OCI-M2 (cell line): ENCODE results near the gene RELA.
"Not testable (repeated sequence)": the region's sequence is repeated elsewhere in the genome, so short reads cannot be mapped to it uniquely, and the experiment has no call there.

Source experiments
- DNase-seq: peaks from one replicate; lab custom pipeline; 2025; ENCODE audit not compliant: unreplicated experiment; lab: John Stamatoyannopoulos, UW

Gene RELA

DNA sequence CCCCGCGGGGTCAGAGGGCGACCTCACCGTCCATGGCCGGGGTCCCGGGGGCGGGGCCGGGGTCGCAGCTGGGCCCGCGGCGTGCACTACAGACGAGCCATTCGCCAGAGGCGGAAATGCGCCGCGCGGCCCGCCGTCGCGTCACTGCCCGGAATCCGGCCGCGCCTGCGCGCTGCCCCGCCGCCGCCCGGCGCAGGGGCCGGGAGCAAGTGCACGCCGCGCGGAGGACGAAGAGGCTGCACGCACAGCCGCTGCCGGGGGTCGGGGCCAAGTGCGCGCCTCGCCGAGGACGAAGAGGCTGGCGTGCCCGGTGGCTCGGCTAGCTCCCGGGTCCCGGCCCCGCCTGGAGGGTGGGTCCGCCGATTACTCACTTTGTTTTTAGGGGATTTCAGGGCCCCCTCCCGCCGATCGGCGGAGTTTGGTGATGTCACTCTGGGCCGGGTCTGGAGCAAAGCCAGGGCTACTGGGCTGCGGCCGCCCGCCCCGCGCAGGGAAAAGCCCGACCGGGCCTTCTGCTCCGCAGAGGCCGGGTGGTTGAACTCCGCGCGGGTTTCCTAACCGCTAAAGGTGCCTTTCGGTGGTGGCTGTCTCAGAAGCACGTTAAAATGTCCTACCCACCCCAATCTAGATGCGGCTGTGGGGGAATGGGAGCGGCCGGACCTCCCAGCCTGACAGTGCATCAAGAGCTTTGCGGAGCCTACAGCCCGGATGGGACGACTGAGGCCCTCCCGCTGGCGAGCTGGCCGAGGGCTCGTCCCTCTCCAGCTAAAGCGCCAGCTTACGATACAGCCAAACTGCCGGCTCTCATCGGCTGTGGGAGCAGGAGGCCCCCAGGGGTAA, at the start of gene RELA:
Gene RELA (minus strand): TSS at position 118 of the 840 bp plus-strand sequence. CDS start 84 bp downstream, at position 34.
- no peak for DNase-seq

DNA sequence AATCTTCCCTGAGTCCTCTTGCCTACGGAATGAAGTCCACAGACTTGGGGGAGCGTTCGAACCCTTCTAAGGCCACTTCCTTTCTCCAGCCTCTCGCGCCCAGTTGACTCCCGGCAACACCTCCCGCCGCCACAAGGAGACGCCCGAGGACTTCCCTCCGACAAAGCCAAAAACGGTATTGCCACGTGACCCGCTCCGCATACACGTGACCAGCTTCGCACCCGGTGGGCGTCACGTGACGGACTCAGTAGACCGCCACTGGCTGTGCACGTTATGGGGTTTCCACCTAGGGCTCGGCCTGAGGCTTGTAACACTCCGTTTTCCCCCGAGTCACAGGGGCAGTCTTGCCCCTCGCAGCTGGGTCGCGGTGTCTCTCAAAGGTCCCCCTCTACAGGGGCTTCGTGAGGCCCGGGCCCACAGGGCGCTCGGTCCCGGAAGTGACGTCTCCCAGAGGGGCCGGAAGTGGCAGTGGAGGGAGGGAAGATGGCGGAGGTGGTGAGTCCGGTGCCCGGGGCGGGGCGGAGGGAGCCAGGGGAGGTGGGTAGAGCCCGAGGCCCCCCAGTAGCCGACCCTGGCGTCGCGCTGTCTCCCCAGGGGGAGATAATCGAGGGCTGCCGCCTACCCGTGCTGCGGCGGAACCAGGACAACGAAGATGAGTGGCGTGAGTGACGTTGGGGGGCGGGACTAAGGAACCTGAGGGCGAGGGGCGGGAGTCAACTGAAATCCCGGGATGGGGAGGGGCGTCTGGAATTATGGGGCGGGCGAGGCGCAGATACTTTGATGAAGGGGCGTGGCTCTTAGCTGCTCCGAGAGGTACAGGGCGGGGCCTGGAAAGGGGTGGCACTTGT, 49.3 kb upstream of the RELA start, which contains the start of gene KAT5:
Gene KAT5 (plus strand): TSS at position 468 of the 848 bp plus-strand sequence. CDS start 16 bp downstream, at position 484.
- peak; percentile 72 for DNase-seq

DNA sequence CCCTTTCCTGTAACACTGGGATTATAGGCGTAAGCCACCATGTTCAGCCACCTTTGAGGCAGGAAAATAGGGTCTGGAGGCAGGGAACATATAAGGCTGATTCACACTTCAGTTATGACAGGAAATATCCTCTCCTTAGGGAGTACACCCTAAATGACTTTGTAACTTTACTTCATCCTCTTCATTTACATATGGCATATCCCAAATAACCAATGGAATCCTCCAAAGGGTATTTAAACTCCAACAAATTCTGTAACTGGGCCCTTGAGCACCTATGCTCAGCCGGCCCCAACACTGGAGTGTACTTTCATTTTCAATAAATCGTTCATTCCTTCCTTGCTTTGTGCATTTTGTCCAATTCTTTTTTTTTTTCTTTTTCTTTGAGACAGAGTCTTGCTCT, 47.7 kb upstream of the RELA start:
- no peak for DNase-seq

DNA sequence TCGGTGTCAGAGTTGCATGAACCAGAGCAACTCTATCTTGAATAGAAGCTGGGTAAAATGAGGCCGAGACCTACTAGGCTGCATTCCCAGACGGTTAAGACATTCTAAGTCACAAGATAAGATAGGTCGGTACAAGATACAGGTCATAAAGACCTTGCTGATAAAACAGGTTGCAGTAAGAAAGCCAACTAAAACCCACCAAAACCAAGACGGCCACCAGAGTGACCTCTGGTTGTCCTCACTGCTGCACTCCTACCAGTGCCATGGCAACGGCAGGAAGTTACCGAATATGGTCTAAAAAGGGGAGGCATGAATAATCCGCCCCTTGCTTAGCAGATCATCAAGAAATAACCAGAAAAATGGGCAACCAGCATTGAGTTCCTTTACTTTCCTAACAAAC, 46.9 kb upstream of the RELA start:
- DNase-seq, result no peak

DNA sequence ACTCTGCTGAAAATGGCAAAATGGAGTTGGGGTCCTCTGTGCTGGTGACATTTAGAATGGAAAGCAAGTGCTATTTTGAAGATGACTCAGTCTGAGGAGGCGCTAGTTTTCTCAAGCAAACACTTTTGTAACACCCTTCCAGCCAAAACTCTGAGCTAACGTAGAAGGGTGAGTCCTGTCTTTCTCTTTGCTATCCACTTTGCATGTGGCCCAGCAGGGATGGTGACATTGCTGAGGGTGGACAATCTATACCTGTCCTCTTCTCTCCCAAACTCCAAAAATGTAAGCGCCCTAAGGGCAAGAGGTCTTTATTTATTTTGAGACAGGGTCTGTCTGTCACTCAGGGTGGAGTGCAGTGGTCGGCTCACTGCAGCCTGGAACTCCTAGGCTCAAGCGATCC, 45.7 kb upstream of the RELA start:
- DNase-seq, result no peak

DNA sequence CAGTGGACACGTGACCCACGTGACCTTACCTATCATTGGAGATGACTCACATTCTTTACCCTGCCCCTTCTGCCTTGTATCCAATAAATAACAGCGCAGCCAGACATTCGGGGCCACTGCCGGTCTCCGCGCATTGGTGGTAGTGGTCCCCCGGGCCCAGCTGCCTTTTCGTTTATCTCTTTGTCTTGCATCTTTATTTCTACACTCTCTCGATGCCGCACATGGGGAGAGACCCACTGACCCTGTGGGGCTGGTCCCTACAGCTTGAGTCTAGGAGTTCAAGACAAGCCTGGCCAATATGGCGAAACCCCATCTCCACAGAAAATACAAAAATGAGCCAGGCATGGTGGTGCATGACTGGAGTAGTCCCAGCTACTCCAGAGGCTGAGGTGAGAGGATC, 44.3 kb upstream of the RELA start:
- DNase-seq, result not testable (repeated sequence)

DNA sequence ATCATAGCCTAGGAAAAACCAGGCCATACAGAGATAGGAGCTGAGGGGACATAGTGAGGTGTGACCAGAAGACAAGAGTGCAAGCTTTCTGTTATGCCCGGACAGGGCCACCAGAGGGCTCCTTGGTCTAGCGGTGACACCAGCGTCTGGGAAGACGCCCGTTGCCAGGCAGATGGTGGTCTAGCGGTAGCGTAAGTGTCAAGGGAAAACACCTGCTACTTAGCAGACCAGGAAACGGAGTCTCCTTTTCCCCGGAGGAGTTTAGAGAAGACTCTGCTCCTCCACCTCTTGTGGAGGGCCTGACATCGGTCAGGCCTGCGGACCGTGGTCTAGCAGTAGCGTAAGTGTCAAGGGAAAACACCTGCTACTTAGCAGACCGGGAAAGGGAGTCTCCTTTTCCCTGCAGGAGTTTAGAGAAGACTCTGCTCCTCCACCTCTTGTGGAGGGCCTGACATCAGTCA, 43.6 kb upstream of the RELA start:
- DNase-seq, result not testable (repeated sequence)

DNA sequence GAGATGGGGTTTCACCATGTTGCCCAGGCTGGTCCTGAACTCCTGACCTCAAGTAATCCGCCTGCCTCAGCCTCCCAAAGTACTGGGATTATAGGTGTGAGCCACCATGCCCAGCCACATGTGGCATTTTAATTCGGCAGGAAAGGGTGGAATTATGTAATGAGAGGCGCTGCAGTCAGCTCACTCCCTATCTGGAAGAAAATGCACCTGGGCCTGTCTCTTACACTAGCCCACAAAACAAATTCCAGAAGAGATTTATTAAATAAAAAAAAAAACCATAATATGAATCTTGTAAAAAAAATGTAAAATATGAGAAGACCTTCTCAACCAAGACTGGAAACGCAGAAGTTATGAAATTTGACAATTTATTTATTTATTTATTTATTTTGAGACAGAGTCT, 41.1 kb upstream of the RELA start:
- no peak for DNase-seq

DNA sequence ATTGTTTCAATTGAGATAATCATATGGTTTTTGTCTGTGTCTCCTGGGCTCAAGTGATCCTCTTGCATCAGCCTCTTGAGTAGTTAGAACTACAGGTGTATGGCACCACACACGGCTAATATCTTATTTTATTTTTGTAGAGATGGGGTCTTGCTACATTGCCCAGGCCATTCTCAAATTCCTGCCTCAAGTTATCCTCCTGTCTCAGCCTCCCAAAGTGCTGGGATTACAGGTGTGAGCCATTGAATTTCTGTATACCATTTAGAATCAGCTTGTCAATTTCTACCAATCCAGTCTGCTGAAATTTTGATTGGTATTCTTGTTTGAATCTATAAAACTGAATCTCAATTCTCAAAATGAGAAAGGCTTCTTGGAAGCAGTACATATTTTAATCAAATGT, 39.0 kb upstream of the RELA start:
- no peak for DNase-seq

DNA sequence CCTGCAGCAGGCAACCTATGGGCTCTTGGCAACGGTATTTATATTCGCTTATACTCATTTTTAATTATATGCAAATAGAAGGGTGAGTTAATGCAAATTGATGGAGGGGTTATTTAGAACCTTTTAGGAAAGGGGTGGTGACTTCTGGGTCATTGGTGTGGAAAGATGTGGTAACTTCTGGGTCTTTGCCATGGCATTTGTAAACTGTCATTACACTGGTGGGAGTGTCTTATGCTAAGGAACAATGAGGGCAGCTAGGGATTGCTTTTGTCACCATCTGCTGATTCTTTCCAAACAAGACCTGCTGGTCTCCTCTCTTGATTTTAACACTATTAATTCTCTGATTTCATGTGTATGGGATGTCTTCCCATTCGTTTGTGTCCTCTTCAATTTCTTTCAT, 37.7 kb upstream of the RELA start:
- DNase-seq, result no peak

DNA sequence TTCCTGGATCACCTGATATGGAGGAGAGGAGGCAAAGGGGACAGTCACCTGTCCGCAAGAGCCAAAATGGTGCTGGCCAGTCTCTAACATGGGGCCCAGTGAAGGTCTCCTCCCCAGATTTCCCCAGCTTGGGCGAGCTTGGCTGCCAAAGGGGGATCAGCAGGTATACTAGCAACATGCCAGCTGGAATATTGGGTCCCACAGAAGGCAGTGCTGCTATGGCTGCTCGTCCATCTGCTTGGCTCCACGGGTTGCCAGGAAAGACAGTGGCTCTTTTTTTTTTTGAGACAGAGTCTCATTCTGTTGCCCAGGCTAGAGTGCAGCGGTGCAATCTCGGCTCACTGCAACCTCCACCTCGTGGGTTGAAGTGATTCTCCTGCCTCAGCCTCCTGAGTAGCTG, 36.6 kb upstream of the RELA start:
- no peak for DNase-seq

DNA sequence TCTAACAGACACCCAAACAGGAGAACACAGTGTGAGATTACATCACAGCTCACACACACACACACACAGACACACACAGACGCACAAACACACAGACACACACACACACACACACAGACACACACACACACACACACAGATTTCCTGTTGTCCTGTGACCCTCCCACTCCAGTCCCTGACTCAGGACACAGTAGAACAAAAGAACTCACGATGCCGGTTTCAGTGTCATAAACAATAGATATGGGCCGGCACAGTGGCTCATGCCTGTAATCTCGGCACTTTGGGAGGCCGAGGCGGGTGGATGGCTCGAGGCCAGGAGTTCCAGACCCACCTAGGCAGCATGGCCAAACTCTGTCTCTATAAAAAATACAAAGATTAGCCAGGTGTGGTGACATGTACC, 35.5 kb upstream of the RELA start:
- DNase-seq, result no peak

DNA sequence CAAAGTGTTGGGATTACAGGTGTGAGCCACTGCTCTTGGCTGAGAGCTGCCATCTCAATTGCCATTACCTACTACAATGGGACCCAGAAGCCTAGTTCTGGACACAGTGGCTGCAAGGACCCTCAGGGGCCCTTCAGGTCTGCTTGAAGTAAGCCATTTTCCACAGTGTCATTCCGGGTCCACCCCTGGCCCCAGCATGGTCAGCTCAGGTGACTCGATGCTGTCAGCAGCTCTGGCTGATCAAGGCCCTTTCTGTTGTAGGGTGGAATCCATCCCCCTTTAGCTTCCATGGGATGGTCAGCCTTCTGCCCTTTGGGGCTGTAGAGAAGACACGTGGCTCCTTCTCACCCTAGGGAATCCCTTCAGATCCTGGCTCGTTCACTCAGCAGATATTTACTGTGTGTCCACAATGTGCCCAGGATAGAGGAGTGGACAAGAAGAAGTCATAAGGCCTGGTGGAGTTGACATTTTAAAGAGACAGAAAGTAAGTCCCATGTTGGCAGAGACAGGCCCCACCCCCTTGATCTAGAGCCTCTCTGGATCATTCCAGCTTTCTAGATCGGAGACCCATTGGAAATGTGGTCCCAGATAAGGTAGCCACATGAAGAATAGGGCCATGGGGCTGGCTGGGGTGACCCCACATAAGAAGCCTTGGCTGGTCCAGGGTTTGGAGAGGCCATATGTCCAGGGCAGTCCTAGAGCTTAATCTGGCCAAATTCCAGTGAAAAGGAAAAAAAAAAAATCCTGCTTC, 34.3 kb upstream of the RELA start:
- DNase-seq, result no peak

DNA sequence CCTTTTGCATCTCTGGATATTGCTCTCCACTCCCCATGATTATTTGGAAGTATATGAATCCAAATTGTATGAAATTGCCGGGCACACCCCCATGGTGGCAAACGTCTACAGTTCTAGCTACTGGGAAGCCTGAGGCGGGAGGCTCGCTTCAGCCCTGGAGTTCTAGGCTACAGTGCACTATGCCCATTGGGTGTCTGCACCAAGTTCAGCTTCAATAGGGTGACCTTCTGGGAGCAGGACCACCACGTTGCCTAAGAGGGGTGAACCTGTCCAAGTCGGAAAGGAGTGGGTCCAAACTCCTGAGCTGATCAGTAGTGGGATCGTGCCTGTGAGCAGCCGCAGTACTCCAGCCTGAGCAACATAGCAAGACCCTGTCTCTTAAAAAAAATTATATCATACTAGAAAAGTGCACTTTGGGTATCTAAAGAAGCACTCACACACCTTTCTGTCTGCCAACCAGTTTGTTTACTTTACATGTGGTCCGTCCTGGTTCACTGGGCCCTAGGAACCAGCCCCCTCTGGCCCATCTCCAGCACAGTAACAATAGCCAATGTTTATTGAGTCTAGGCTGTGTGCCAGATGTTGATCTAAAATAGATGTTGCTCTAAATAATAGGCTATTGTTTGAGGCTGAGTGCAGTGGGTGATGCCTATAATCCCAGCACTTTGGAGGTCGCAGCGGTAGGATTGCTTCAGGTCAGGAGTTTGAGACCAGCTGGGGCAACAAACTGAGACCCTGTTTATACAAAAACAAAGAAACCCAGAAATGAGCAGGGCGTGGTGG, 32.9 kb upstream of the RELA start:
- no peak for DNase-seq

DNA sequence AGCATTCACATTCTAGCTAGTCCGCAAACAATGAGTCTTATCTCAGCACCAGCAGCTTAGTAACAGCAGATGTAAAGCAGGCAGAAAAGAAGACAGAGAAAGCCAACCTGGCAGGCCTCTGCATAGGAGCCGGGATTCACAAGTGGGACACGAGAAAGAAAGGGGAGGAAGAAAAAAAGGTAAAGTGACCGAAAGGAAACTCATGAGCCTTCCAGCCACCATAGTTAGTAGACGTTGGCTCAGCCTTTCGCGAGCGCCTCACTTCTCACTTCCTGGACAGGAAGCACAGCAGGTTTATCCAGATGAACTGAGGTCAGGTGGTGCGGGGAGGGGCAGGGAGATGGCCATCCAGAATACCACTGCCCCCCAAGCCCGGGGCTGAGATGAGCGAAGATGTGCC, 29.7 kb upstream of the RELA start:
- DNase-seq, result no peak

DNA sequence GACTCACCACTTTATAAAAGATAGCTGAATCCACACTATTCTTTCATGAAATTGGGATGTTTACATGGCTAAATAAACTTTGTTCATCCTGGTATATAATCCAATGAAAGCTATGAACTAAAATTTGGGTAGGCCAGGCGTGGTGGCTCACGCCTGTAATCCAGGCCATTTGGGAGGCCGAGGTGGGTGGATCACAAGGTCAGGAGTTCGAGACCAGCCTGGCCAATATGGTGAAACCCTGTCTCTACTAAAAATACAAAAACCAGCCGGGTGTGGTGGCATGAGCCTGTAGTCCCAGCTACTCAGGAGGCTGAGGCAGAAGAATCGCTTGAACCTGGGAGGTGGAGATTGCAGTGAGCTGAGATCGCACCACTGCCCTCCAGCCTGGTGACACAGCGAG, 29.1 kb upstream of the RELA start:
- DNase-seq, result not testable (repeated sequence)

DNA sequence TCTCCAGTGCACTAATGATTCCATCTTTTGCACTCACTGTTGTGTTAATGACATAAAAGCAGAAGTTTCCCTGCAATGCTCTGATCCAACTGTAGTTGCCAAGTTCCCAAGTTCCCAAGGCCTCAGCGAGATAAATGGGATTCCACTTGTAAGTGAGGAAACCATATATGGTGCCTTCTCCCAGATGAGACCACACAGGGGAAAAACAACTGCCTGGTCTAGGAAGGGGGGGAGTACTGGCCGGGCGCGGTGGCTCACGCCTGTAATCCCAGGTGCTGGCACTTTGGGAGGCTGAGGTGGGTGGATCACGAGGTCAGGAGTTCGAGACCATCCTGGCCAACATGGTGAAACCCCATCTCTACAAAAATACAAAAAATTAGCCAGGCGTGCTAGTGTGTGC, 23.3 kb upstream of the RELA start:
- no peak for DNase-seq

DNA sequence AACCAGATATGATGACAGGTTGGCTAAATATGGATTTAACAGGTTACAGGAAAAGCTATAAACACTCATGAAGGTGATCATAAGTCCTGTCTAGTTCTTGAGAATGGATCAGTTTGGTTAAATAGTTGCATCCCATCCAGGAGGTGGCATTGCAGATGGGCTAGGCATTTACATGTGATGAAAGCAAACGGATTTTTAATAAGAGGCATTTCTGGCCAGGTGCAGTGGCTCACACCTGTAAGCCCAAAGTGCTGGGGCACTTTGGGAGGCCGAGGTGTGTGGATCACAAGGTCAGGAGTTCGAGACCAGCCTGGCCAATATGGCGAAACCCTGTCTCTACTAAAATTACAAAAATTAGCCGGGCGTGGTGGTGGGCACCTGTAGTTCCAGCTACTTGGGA, 20.8 kb upstream of the RELA start:
- not testable (repeated sequence) for DNase-seq

DNA sequence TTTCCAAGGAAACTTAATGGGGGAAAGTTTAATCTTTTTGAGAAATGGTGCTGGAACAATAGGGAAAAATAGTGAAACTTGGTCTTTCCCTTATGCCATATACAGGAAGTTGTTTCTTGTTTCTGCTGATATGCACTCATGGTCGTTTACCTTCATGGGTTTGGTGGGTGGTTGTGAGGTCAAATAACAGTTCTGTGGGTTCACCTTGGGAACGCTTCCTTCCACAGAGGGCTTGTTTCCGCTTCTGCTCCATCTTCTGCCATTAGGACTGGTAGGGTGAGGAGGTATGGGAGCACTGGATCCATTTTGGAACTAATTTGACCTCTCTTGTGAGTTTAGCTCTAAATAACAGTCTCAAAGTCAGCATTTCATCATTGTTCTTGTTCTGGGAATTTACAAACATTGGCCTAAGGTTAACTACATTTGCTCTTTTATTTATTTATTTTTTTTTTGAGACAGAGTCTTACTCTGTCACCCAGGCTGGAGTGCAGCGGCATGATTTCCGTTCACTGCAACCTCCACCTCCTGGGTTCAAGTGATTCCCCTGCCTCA, 17.6 kb upstream of the RELA start:
- DNase-seq, result no peak

DNA sequence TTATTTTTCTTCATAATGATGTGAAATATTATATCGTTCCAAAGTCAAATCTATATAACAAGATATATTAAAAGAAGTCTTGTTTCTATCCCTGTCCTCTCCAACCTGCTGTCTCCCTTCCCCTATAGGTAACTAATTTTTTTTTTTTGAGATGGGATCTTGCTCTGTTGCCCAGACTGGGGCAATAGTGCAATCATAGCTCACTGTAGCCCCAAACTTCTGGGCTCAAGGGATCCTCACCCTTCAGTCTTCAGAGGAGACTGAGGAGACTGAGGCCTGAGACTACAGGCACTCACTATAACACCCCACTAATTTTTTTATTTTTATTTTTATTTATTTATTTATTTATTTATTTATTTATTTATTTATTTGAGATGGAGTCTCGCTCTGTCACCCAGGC, 10.3 kb upstream of the RELA start:
- DNase-seq, result no peak
